ENCODE measurements around the gene KIF1A. TPM values are rescaled to one million over a fixed set of nuclear protein-coding genes. Genes with fewer than 3 reads are reported as not detected.

The KIF1A gene
- total and polyA plus RNA-seq, 2 of the 8 experiments (the other 6 are each of a cell fraction or from before 2014, with no cell fraction given), result 61.3 to 281 TPM

DNA sequence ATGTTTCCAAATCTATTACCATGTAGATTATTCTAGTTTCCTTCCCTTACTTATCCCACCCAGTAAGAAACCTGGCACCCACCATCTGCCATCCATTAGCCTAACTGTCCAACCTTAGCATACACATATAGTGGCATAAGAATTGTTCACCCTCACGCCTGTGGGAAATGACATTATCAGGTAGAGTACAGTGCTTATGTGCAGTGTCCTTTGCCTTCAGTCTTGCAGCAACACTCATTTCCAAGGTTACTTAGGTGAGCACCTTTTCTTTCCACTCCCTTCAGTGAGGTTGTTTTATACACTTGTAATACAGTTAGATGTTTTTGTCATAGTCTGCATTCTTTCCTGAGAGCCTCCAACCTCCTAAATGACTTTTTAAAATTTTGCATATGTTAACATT, 155.4 kb downstream of the KIF1A start:
- Histone ChIP-seq H2BK12ac (ENCODE audit: low read depth, low read length) (no peak overlapping the region), H2BK120ac (replicated peaks; ENCODE audit: low read depth, low read length) (no peak overlapping the region), H3K23me2 (ENCODE audit: low read depth, low read length) (no peaks in the 10 kb centered on the region), H3K79me2 (ENCODE audit: control insufficient read depth in 1 of 2, insufficient read depth in 2 of 2, low read length in 2 of 2) (no peaks in the 10 kb centered on the region), H2AFZ (ENCODE audit: low read length) (no peak overlapping the region), H4K5ac (ENCODE audit: insufficient read length, low read depth, low read length) (no peak overlapping the region), H3K4me3 (ENCODE audit: extremely low read depth in 1 of 4, insufficient read depth in 2 of 4, low read depth in 3 of 4, low read length in 4 of 4) (no peak overlapping the region), H3K27me3 (replicated peaks in 1 of 4; ENCODE audit: control insufficient read depth in 3 of 4, extremely low read depth in 1 of 4, insufficient read depth in 3 of 4, low read length in 3 of 4) (peaks cover 0 to 1% (median 0%) of the 10 kb centered on the region in 4 experiments; a peak in 1 of 7 replicates), H3K79me1 (ENCODE audit: low read depth, low read length) (no peaks in the 10 kb centered on the region), H3K14ac (ENCODE audit: insufficient read length) (no peak overlapping the region), H3K27ac (ENCODE audit: low read depth, low read length) (no peak overlapping the region), H3K18ac (ENCODE audit: extremely low read depth, low read length) (no peak overlapping the region), H4K91ac (replicated peaks; ENCODE audit: insufficient read length, low read length) (no peak overlapping the region), H3K56ac (replicated peaks; ENCODE audit: insufficient read length, low read depth, low read length) (no peak overlapping the region), H3K4me2 (ENCODE audit: insufficient read depth in 1 of 2, low read depth in 2 of 2, low read length in 2 of 2) (no peak overlapping the region), H2BK15ac (ENCODE audit: low read length) (no peak overlapping the region), H4K20me1 (replicated peaks in 1 of 2; ENCODE audit: control insufficient read depth in 1 of 2, insufficient read depth in 2 of 2, low read length in 2 of 2) (no peaks in the 10 kb centered on the region), H3K23ac (ENCODE audit: insufficient read length) (no peak overlapping the region), H3K9ac (replicated peaks in 1 of 4; ENCODE audit: extremely low read depth in 1 of 4, low read depth in 3 of 4, low read length in 3 of 4) (no peak overlapping the region), H3K4me1 (replicated peaks in 1 of 4; ENCODE audit: control insufficient read depth in 3 of 4, insufficient read depth in 4 of 4, low read length in 3 of 4) (no peaks in the 10 kb centered on the region), H4K8ac (ENCODE audit: extremely low read depth, insufficient read depth, low read length) (no peak overlapping the region), H2BK5ac (ENCODE audit: low read depth, low read length) (no peak overlapping the region), H2AK5ac (ENCODE audit: low read depth, low read length) (no peak overlapping the region), H3K36me3 (ENCODE audit: control insufficient read depth in 2 of 4, insufficient read depth in 4 of 4, low read length in 3 of 4) (no peaks in the 10 kb centered on the region), H2BK20ac (ENCODE audit: low read length) (no peak overlapping the region), H3K4ac (replicated peaks; ENCODE audit: insufficient read length, low read depth, low read length) (no peak overlapping the region), H3K9me3 (ENCODE audit: insufficient read depth in 2 of 2, low read depth in 1 of 2, low read length in 1 of 2) (no peaks in the 10 kb centered on the region; a peak in 1 of 4 replicates)
- no peak for FAIRE-seq
- 83% methylated on average over 1 of the region's 1 CpG; no CpG with 5 or more reads in 1 of the 2 experiments for WGBS, 2 experiments (ENCODE audit: extremely low coverage in 1 of 2, insufficient coverage in 1 of 2, insufficient read length in 1 of 2, insufficient replicate concordance in 2 of 2, low coverage in 1 of 2, low lambda C conversion rate in 2 of 2, missing lambda C conversion rate in 1 of 2)
- ChIA-PET POLR2A (ENCODE audit: partially characterized antibody) (no interaction called here), CTCF (ENCODE audit: partially characterized antibody) (no interaction called here)
- no peak for DNase-seq (ENCODE audit: low read depth in 1 of 2, low spot score in 2 of 2)
- TF ChIP-seq SUZ12 (IDR thresholded peaks at IDR 0.05; ENCODE audit: low read length) (no peak), GTF2F1 (IDR thresholded peaks at IDR 0.05; ENCODE audit: borderline replicate concordance, low read depth, low read length) (no peak), RAD21 (IDR thresholded peaks at IDR 0.05 in 1 of 2, conservative IDR thresholded peaks at IDR 0.05 in 1 of 2; ENCODE audit: low read depth in 2 of 2, low read length in 2 of 2) (no peak), MAX (IDR thresholded peaks at IDR 0.05) (no peak), FOSL1 (IDR thresholded peaks at IDR 0.05; ENCODE audit: insufficient read depth, low read depth, low read length) (no peak), POLR2A (IDR thresholded peaks at IDR 0.05; ENCODE audit: control extremely low read depth in 1 of 2, low read depth in 2 of 2, low read length in 2 of 2) (no peak)
